OCI-M2 (cell line): ENCODE measurements around the gene KRT76.

Experiments used
- DNase-seq: peaks from one replicate; lab custom pipeline; 2025; ENCODE audit not compliant: unreplicated experiment; lab: John Stamatoyannopoulos, UW

The KRT76 gene

GRCh38 chr12:52742196-52742580 lies 35.0 kb downstream of the KRT76 start:
- DNase-seq: no peak

DNA sequence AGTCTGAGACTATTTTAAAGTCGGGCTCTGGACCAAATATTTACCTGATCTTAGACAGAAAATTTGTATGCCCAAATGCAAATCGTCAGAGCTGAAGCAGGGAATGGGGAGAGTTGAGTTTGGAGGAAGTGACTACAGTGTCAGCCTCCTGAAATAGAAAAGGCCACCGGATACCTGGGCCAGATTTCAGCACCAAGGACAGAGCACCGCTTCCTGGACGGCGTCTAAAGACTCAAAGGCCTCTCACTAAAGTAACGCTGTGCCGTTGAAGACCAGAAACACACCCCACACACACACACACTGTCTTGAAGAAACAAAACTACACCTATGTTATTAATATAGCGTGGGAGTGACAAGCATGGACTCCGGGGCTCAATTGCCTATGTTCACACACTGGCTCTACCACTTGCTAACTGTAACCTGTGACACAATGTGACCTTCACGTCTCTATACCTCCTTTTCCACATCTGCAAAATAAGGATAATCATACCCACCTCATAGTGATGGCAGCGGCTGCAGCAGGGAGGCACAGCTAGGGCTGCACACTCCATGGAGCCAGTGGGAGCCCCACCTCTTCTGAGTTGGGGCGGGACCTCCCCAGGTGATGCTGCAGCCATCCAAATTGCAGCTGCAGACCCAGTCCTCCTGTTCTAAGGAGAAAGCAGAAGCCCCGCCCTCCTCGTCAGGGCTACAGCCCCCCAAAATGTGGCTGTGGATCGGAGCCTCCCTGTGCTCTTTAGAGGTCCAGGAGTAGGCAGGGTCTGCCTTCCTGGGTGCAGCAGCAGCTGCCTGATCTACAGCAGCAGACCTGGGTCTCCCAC lies 35.6 kb downstream of the KRT76 start:
- no peak for DNase-seq

DNA sequence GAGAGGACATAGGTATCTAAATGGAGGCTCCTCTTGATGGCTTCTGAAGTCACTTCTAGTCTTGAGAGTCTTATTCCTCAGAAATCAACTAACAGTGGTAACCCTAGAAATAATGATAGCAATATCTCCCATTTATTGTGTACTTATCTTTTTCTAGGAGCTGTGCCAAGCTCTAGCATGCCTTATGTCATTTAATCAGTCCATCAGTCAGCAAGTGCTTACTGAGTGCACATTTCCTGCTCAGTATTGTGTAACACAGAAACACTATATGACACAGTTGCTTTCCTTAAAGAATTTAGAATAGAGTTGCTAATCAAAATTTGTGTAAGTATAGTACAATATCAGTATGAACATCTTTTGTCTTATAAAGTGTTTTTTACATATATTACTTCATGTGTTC lies 36.6 kb downstream of the KRT76 start:
- DNase-seq: no peak

DNA sequence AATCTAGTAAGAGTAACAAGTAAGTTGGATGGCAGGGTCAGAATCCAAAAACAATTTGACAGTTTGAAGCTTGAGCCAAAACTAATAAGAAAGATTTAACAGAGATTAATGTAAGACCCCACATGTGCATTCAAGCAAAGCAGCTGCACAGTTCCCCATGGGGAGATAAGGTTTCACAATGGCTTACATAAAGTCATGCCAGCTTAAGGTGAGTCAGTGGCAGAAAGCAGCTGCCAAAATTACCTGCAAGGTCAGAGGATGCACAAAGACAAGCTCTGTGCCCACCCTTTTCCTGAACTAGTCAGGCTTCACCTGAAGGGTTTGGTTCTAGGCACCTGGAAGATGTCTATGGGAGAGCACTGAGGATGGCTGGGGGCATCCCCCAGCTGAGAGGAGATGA lies 37.2 kb downstream of the KRT76 start:
- DNase-seq: no peak

GRCh38 chr12:52735816-52736632 lies 41.1 kb downstream of the KRT76 start:
- DNase-seq: no peak

DNA sequence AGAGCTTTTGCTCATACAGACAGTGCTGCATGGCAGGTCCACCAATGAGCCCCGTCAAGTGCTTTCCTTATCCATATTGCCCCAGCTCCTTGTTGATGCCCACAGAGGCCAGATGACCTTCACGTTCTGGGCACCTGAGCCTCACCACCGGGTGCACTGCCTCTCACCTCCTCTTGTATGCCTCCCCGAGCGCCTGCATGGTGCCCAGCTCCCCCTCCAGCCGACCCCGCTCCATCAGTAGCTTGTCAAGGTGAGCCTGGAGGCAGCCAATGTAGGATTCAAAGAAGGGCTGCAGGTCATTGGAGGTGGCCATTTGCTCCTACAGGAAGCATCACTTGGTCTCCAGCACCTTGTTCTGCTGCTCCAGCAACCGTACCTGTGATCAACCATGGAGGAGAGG lies 42.0 kb downstream of the KRT76 start:
- no peak for DNase-seq

GRCh38 chr12:52730793-52731192 lies 46.4 kb downstream of the KRT76 start:
- DNase-seq: no peak

GRCh38 chr12:52730383-52730782 lies 46.8 kb downstream of the KRT76 start:
- no peak for DNase-seq

DNA sequence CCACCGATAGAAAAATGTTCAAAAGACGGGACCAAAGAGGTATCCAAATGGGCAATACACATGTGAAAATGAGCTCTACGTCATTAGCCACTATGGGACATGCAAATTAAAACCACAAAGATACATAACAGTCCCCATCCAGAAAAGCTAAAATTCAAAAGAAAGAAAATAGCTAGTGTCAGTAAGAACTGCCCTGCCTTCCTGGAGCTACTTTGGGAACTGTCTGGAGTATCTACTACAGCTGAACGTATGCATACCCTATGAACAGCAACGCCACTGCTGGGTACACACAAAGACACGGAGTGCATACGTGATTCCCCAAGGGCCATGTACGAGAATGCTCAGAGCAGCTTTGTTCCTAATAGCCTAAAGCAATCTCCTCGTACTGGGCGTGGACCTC lies 48.0 kb downstream of the KRT76 start:
- no peak for DNase-seq

GRCh38 chr12:52728374-52728773 lies 48.8 kb downstream of the KRT76 start:
- DNase-seq: no peak

- no peak for DNase-seq
Observed at GRCh38 chr12:52727037-52727436, 50.1 kb downstream of the KRT76 start.

DNA sequence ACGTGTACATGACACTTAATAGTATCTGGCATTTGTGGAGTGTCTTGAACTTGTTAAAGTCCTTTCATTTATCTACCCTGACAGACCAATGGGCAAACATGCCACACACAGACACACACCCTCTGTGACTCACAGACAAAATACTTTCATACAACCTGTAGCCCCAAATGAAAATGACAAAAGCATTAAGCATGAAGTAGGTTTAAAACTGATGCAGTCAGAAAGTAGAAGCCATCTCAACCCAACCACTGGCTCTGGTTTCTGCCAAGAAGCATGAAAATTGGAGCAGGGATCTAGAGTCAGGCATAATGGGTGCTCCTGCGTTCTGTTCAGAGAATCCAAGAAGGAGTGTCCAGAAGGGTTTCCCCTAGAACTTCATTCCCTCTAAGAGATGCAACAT lies 50.7 kb downstream of the KRT76 start:
- DNase-seq: no peak

GRCh38 chr12:52724384-52724783 lies 52.8 kb downstream of the KRT76 start:
- DNase-seq: no peak

- DNase-seq: no peak
Observed at GRCh38 chr12:52722680-52723079, 54.5 kb downstream of the KRT76 start.

DNA sequence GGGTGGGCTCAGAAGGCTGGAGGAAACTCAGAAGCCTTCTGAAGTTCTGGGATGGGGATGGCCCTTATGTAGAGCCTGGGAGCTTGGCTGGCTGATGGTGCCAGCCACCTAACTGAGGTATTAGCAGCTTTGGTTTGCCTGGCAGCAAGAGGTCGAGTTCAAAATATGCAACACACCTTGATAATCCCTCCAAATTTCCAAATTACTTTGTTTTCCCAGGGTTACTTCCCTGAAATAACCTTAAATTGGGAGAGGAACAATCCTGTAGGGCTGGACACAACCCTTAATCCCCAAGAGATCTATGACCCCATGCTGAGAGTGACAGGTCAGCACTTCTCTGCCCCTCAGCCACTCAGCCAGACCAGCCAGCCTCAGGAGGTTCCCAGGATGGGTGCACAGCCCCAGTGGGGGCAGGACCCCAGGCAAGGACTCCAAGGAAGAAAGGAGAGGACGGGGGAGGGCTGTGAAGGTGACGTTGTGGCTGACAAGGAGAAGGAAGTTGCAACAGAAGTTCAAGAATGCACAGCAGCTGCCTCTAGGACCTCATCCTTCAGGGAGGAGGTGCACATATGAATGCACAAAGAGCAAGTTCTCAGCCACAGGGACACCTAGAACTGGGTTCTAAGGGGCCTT lies 55.2 kb downstream of the KRT76 start:
- no peak for DNase-seq

- DNase-seq: no peak
Observed at GRCh38 chr12:52720365-52720886, 56.7 kb downstream of the KRT76 start.
